ENCODE results near the gene ZNF428.

DNA sequence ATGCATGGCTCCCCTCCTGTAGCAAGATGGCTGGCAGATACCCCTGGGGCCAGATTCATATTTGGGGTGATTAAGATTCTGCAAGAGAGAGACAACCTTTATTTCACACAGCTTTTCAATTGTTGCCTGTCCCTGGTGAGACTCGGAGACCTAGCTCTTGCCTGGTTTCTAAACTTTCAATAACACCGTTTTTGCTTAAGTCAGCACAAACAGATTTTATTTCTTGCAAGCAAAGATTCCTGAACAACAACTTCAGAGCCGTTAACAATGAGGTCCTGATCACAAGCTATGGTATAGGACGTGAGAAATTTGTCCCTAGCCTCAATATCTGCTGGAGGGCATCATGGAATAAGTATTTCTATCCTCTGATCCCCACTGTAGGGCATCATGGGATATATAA is 23.1 kb upstream of the ZNF428 start:
- TF ChIP-seq, protein P1, sequence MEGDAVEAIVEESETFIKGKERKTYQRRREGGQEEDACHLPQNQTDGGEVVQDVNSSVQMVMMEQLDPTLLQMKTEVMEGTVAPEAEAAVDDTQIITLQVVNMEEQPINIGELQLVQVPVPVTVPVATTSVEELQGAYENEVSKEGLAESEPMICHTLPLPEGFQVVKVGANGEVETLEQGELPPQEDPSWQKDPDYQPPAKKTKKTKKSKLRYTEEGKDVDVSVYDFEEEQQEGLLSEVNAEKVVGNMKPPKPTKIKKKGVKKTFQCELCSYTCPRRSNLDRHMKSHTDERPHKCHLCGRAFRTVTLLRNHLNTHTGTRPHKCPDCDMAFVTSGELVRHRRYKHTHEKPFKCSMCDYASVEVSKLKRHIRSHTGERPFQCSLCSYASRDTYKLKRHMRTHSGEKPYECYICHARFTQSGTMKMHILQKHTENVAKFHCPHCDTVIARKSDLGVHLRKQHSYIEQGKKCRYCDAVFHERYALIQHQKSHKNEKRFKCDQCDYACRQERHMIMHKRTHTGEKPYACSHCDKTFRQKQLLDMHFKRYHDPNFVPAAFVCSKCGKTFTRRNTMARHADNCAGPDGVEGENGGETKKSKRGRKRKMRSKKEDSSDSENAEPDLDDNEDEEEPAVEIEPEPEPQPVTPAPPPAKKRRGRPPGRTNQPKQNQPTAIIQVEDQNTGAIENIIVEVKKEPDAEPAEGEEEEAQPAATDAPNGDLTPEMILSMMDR (conservative IDR thresholded peaks at IDR 0.05 in 1 of 2, IDR thresholded peaks at IDR 0.05 in 1 of 2; ENCODE audit: low read depth in 1 of 2, low read length in 2 of 2): no peak
- no peak for TF ChIP-seq EZH2 (IDR thresholded peaks at IDR 0.05; ENCODE audit: low read length, missing control alignments)
